ENCODE data around the gene IGF2R.
"Not testable (repeated sequence)": the region's sequence is repeated elsewhere in the genome, so short reads cannot be mapped to it uniquely, and the experiment has no call there.

The IGF2R gene

GRCh38 chr6:160135907-160136655 lies 167.2 kb downstream of the IGF2R start:
- DNase-seq (ENCODE audit: low read depth in 2 of 3, low spot score in 1 of 3): no peak

GRCh38 chr6:160137130-160137988 lies 168.5 kb downstream of the IGF2R start:
- DNase-seq (ENCODE audit: low read depth in 2 of 3, low spot score in 1 of 3): no peak

GRCh38 chr6:160137989-160138835 lies 169.3 kb downstream of the IGF2R start:
- DNase-seq (ENCODE audit: low read depth in 2 of 3, low spot score in 1 of 3): peak; percentile 47 to 57 (median 48)

- no peak for DNase-seq (ENCODE audit: low read depth in 2 of 3, low spot score in 1 of 3)
These were observed 170.0 kb downstream of the IGF2R start for GRCh38 chr6:160138839-160139419.

- no peak for DNase-seq (ENCODE audit: low read depth in 2 of 3, low spot score in 1 of 3)
These were observed 170.6 kb downstream of the IGF2R start for GRCh38 chr6:160139420-160139851.

GRCh38 chr6:160140493-160140892 lies 171.6 kb downstream of the IGF2R start:
- not testable (repeated sequence) for DNase-seq (ENCODE audit: low read depth in 2 of 3, low spot score in 1 of 3)

GRCh38 chr6:160141001-160141726 lies 172.3 kb downstream of the IGF2R start:
- DNase-seq (ENCODE audit: low read depth in 2 of 3, low spot score in 1 of 3): no peak

GRCh38 chr6:160142115-160142715 lies 173.3 kb downstream of the IGF2R start:
- DNase-seq (ENCODE audit: low read depth in 2 of 3, low spot score in 1 of 3): no peak

GRCh38 chr6:160146454-160147145 lies 177.7 kb downstream of the IGF2R start:
- no peak for DNase-seq (ENCODE audit: low read depth in 2 of 3, low spot score in 1 of 3)

- no peak for DNase-seq (ENCODE audit: low read depth in 2 of 3, low spot score in 1 of 3)
These were observed 178.3 kb downstream of the IGF2R start for GRCh38 chr6:160147146-160147536.

- no peak for DNase-seq (ENCODE audit: low read depth in 2 of 3, low spot score in 1 of 3)
These were observed 185.6 kb downstream of the IGF2R start for GRCh38 chr6:160154471-160154870.

- no peak for DNase-seq (ENCODE audit: low read depth in 2 of 3, low spot score in 1 of 3)
These were observed 188.0 kb downstream of the IGF2R start for GRCh38 chr6:160156842-160157241.

GRCh38 chr6:160160450-160160849 lies 191.6 kb downstream of the IGF2R start:
- no peak for DNase-seq (ENCODE audit: low read depth in 2 of 3, low spot score in 1 of 3)
